ENCODE results near the gene DISP1.

GRCh38 chr1:222801067-222801466 lies 13.8 kb upstream of the DISP1 start:
- TF ChIP-seq, protein P1, sequence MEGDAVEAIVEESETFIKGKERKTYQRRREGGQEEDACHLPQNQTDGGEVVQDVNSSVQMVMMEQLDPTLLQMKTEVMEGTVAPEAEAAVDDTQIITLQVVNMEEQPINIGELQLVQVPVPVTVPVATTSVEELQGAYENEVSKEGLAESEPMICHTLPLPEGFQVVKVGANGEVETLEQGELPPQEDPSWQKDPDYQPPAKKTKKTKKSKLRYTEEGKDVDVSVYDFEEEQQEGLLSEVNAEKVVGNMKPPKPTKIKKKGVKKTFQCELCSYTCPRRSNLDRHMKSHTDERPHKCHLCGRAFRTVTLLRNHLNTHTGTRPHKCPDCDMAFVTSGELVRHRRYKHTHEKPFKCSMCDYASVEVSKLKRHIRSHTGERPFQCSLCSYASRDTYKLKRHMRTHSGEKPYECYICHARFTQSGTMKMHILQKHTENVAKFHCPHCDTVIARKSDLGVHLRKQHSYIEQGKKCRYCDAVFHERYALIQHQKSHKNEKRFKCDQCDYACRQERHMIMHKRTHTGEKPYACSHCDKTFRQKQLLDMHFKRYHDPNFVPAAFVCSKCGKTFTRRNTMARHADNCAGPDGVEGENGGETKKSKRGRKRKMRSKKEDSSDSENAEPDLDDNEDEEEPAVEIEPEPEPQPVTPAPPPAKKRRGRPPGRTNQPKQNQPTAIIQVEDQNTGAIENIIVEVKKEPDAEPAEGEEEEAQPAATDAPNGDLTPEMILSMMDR (tag by site-specific recombination; IDR thresholded peaks at IDR 0.05), result no peak
- no peak for TF ChIP-seq ZNF571 (tag by site-specific recombination; IDR thresholded peaks at IDR 0.05)

Measured in HEK293 (cell line).